Memory B cell (primary cell): ENCODE data around the gene BTBD18.
"Not testable (repeated sequence)": the region's sequence is repeated elsewhere in the genome, so short reads cannot be mapped to it uniquely, and the experiment has no call there.

Source experiments
- ATAC-seq: fragments of 150-1000 bp; cut with Tn5 transposase; 2 replicates; pipeline ENCODE4 v1.10.0; 2021; ENCODE audit warnings: low read depth, mild to moderate bottlenecking, moderate library complexity
- DNase-seq, 2 donors: peaks; one replicate each; pipeline ENCODE4 v3.0.0; 2022; ENCODE audit warnings: low spot score in 2 of 2
- H3K27ac Mint-ChIP-seq: one replicate; pipeline ENCODE4 v1.8.0; 2022; ENCODE audit warnings: mild to moderate bottlenecking, moderate library complexity, mixed read lengths
- H3K27me3 Mint-ChIP-seq: one replicate; pipeline ENCODE4 v1.8.0; 2022; ENCODE audit warnings: mixed read lengths
- H3K36me3 Mint-ChIP-seq: one replicate; pipeline ENCODE4 v1.8.0; 2022; ENCODE audit warnings: mild to moderate bottlenecking, mixed read lengths
- H3K4me1 Mint-ChIP-seq: one replicate; pipeline ENCODE4 v1.8.0; 2022; ENCODE audit warnings: mixed read lengths
- H3K4me3 Mint-ChIP-seq: one replicate; pipeline ENCODE4 v1.8.0; 2022; ENCODE audit warnings: mild to moderate bottlenecking, moderate library complexity, mixed read lengths
- H3K9me3 Mint-ChIP-seq: one replicate; pipeline ENCODE4 v1.8.0; 2022; ENCODE audit warnings: mixed read lengths

BTBD18 gene

GRCh38 chr11:57735619-57736298, 15.9 kb downstream of the BTBD18 start:
- Mint-ChIP-seq H3K36me3 (peaks cover 13% of the 10 kb centered on the region), H3K27me3 (no peaks in the 10 kb centered on the region), H3K9me3 (no peaks in the 10 kb centered on the region), H3K27ac (no peak overlapping the region), H3K4me1 (peaks cover under 1% of the 10 kb centered on the region), H3K4me3 (no peak overlapping the region)
- ATAC-seq: no peak
- no peak for DNase-seq

DNA sequence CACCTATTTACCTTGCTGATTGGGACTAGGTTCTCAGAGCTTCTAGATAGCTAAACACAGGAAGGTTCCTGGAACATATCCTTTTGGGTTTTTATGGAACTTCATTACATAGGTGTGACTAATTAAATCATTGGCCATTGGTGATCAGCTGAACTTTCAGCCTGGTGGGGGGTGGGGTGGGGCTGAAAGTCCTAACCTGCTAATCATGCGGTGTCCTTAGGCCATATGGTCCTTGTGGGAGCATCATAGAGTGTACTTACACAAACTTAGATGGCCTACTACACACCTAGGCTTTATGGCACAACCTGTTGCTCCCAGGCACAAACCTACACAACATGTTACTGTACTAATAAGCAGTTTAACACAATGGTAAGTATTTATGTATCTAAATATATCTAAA, 19.0 kb downstream of the BTBD18 start:
- Mint-ChIP-seq H3K27ac (no peak overlapping the region), H3K27me3 (no peaks in the 10 kb centered on the region), H3K36me3 (peaks cover 5% of the 10 kb centered on the region), H3K4me1 (peaks cover 3% of the 10 kb centered on the region), H3K4me3 (no peak overlapping the region), H3K9me3 (no peaks in the 10 kb centered on the region)
- no peak for ATAC-seq
- DNase-seq: no peak

GRCh38 chr11:57729479-57729878, 22.1 kb downstream of the BTBD18 start:
- Mint-ChIP-seq H3K36me3 (peaks cover 3% of the 10 kb centered on the region), H3K4me3 (peak overlapping the region; percentile 50), H3K27ac (peak overlapping the region; percentile 79), H3K27me3 (no peaks in the 10 kb centered on the region), H3K9me3 (no peaks in the 10 kb centered on the region), H3K4me1 (peaks cover 3% of the 10 kb centered on the region)
- ATAC-seq (peak; percentile 98), DNase-seq (peak in 1 of 2 donors; percentile 25)

- Mint-ChIP-seq H3K27me3 (no peaks in the 10 kb centered on the region), H3K4me1 (peaks cover 3% of the 10 kb centered on the region), H3K27ac (peak overlapping the region; percentile 79), H3K4me3 (no peak overlapping the region), H3K36me3 (no peaks in the 10 kb centered on the region), H3K9me3 (no peaks in the 10 kb centered on the region)
- ATAC-seq (peak; percentile 6), DNase-seq (no peak)
Measured at GRCh38 chr11:57728829-57729228, 22.8 kb downstream of the BTBD18 start.

DNA sequence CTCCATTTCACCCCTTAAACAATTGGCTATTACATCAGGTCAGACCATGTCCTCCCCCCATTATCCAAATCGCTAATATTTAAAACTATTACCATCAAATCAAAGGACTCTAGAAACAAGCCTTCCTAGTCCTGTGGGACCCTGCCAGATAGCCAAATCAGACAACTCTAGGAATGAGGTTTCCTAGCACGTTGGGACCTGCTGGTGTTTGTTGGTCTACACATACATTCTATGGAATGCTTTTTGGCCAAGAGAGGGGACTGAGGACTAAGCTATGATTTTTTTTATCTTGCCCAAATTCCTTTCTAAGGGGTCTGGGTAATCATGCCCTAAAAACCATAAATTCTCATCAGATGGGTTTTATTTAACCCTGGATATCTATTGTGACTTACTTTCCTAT, 24.4 kb downstream of the BTBD18 start:
- H3K36me3 Mint-ChIP-seq: no peaks in the 10 kb centered on the region
- H3K4me3 Mint-ChIP-seq: no peak overlapping the region
- H3K9me3 Mint-ChIP-seq: no peaks in the 10 kb centered on the region
- no peaks in the 10 kb centered on the region for H3K27me3 Mint-ChIP-seq
- ATAC-seq (no peak), DNase-seq (no peak)
- peaks cover 3% of the 10 kb centered on the region for H3K4me1 Mint-ChIP-seq
- peak overlapping the region; percentile 6 for H3K27ac Mint-ChIP-seq

GRCh38 chr11:57716726-57717125, 34.9 kb downstream of the BTBD18 start:
- not testable (repeated sequence) for H3K9me3 Mint-ChIP-seq, H3K4me3 Mint-ChIP-seq, DNase-seq, H3K27ac Mint-ChIP-seq, H3K4me1 Mint-ChIP-seq, H3K27me3 Mint-ChIP-seq, ATAC-seq
- peaks cover 13% of the 10 kb centered on the region for H3K36me3 Mint-ChIP-seq

GRCh38 chr11:57713835-57714234, 37.8 kb downstream of the BTBD18 start:
- peaks cover 14% of the 10 kb centered on the region for H3K36me3 Mint-ChIP-seq
- DNase-seq: no peak
- H3K27me3 Mint-ChIP-seq: no peaks in the 10 kb centered on the region
- peaks cover 19% of the 10 kb centered on the region for H3K4me1 Mint-ChIP-seq
- no peak for ATAC-seq
- H3K4me3 Mint-ChIP-seq: peak overlapping the region; percentile 98
- H3K27ac Mint-ChIP-seq: peak overlapping the region; percentile 95
- no peaks in the 10 kb centered on the region for H3K9me3 Mint-ChIP-seq

DNA sequence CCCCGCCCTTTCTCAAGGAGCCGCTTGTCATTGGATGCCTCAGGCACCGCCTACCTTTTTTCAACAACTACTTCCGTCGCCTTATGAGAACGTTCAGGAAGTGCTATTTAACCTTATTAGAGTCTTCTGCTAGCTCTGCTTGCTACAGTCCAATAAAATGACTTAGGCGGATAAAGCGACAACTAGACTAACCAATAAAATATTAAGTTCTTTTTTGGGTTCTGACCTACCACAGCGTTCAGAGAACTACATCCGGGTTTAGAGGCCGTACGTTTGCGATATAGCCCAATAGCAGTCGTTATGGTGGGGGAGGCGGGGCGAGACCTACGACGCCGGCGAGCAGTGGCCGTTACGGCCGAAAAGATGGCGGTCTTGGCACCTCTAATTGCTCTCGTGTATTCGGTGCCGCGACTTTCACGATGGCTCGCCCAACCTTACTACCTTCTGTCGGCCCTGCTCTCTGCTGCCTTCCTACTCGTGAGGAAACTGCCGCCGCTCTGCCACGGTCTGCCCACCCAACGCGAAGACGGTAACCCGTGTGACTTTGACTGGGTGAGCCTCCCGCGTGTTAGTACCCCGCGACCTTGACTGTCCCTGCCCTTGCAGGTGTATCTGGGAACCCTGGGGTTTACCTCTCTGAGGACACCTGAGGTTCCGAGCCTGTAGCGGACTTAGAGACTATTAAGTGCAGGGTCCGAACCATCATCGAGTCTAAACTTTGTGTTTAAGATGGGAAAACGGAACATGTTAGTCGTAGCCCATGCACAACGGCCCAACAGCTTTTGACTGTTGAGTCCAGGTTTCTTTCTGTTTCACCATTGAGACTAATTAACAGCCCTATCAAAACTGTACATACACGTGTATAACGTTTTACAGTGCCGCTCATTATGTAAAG, 39.1 kb downstream of the BTBD18 start, which contains the start of gene TMX2:
Gene TMX2 (plus strand): TSS at position 338 of the 895 bp plus-strand sequence. CDS start 26 bp downstream, at position 364.
- peaks cover 26% of the 10 kb centered on the region for H3K4me1 Mint-ChIP-seq
- peak within 1 kb of the TSS; percentile 95 for H3K27ac Mint-ChIP-seq
- ATAC-seq (peak; percentile 85), DNase-seq (peak; percentile 71 to 85)
- H3K4me3 Mint-ChIP-seq: peak within 1 kb of the TSS; percentile 98
- no peaks in the 10 kb centered on the region for H3K9me3 Mint-ChIP-seq
- no peaks in the 10 kb centered on the region for H3K27me3 Mint-ChIP-seq
- H3K36me3 Mint-ChIP-seq: peaks cover 10% of the 10 kb centered on the region

DNA sequence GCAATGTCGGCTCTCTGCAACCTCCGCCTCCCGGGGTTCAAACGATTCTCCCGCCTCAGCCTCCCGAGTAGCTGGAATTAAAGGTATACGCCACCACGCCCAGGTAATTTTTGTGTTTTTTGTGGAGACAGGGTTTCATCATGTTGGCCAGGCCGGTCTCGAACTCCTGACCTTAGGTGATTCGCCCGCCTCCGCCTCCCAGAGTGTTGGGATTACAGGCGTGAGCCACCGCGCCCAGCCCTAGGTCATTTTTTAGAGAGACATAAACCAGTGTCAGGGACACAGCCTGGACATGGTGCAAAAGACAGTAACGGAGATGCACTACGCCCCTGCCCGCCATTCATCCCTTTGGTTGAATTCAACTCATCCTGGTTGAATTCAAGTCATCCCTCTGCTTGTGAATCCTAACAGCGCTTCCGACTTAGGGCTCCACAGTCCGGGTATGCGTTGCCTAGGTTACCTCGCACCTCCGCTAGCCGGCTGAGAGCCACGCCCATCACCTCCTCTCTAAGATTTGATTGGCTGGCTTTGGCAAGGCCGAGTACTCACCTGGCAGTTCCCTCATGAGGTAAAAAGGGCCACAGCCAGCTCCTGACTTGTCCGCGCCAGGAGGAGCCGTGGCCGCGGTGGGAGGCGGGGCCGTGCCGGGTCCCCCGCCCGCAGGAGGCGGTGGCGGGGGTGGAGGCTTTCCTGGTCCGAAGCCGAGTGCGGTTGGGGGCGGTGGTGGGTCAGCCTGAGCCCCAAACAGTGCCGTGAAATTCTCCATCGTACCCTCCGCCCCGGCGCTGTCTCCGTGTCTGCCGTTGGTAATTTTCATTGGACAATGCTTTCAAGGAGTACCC, 40.0 kb downstream of the BTBD18 start, which contains the start of gene MED19:
Gene MED19 (minus strand): TSS at position 802 of the 842 bp plus-strand sequence. CDS start 36 bp downstream, at position 766.
- DNase-seq: peak; percentile 72 to 74
- H3K27me3 Mint-ChIP-seq: no peaks in the 10 kb centered on the region
- H3K4me3 Mint-ChIP-seq: peak within 1 kb of the TSS; percentile 98
- H3K9me3 Mint-ChIP-seq: no peaks in the 10 kb centered on the region
- H3K36me3 Mint-ChIP-seq: peaks cover 8% of the 10 kb centered on the region
- peaks cover 28% of the 10 kb centered on the region for H3K4me1 Mint-ChIP-seq
- peak; percentile 50 for ATAC-seq
- H3K27ac Mint-ChIP-seq: peak within 1 kb of the TSS; percentile 95

GRCh38 chr11:57709802-57710367, 41.7 kb downstream of the BTBD18 start:
- no peaks in the 10 kb centered on the region for H3K27me3 Mint-ChIP-seq
- H3K27ac Mint-ChIP-seq: no peak overlapping the region
- peaks cover 8% of the 10 kb centered on the region for H3K36me3 Mint-ChIP-seq
- ATAC-seq (no peak), DNase-seq (no peak)
- H3K4me3 Mint-ChIP-seq: no peak overlapping the region
- H3K4me1 Mint-ChIP-seq: peaks cover 28% of the 10 kb centered on the region
- no peaks in the 10 kb centered on the region for H3K9me3 Mint-ChIP-seq

- ATAC-seq, H3K27ac Mint-ChIP-seq, H3K9me3 Mint-ChIP-seq, H3K27me3 Mint-ChIP-seq, H3K4me3 Mint-ChIP-seq, DNase-seq: not testable (repeated sequence)
- Mint-ChIP-seq H3K36me3 (peaks cover 14% of the 10 kb centered on the region), H3K4me1 (peaks cover 14% of the 10 kb centered on the region)
Measured at GRCh38 chr11:57705432-57705831, 46.2 kb downstream of the BTBD18 start.

- Mint-ChIP-seq H3K27ac (peak overlapping the region; percentile 14), H3K27me3 (no peaks in the 10 kb centered on the region), H3K4me3 (no peak overlapping the region), H3K4me1 (peaks cover 11% of the 10 kb centered on the region), H3K9me3 (no peaks in the 10 kb centered on the region), H3K36me3 (peaks cover 14% of the 10 kb centered on the region)
- ATAC-seq (no peak), DNase-seq (no peak)
Measured at GRCh38 chr11:57704932-57705331, 46.7 kb downstream of the BTBD18 start.

DNA sequence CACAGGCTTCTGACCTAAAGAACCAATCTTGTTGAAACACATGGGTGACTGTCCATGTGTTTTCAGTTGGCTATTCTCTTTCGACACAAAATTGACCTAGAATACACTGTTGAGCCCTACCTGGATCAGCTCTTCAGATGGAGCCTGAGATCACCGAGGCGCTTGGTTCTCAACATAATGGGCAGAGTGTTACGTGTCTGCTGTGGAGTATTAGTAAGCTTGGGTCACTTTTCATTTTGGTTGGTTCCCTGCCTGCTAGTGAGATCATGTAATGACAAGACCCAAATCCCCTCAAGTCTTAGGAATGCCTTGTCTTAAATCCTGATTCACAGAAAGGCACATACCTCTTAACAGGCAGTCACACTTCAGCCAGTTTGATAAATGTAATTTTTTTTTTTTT, 48.3 kb downstream of the BTBD18 start:
- ATAC-seq (no peak), DNase-seq (no peak)
- Mint-ChIP-seq H3K27me3 (no peaks in the 10 kb centered on the region), H3K4me3 (no peak overlapping the region), H3K4me1 (peaks cover 5% of the 10 kb centered on the region), H3K9me3 (no peaks in the 10 kb centered on the region), H3K27ac (no peak overlapping the region), H3K36me3 (peaks cover 19% of the 10 kb centered on the region)
